Tibial nerve (tissue), 4 donors: ENCODE results near the gene AGK.

ENCODE experiments used
- EP300 ChIP-seq, 2 donors: sonication (generic); formaldehyde crosslinking; IDR thresholded peaks; one replicate each; pipeline ENCODE4 v1.6.1; 2017; ENCODE audit warnings: antibody characterized with exemption in 2 of 2, mild to moderate bottlenecking in 1 of 2
- POLR2A ChIP-seq, 2 donors: fragments of 450-650 bp; IDR thresholded peaks; one replicate each; pipeline ENCODE4 v1.6.1; 2017; ENCODE audit warnings: antibody characterized with exemption in 2 of 2, mild to moderate bottlenecking in 2 of 2, moderate library complexity in 2 of 2
- TF ChIP-seq, protein P1 (sequence below), 5 experiments: fragments of 200-600 bp in 3 of 5; fragments of 450-650 bp in 2 of 5; sonication (generic) in 3 of 5; IDR thresholded peaks; one replicate each; pipeline ENCODE4 v1.5.1; 2016 to 2019; ENCODE audit warnings: antibody characterized with exemption in 5 of 5, mild to moderate bottlenecking in 3 of 5, moderate library complexity in 2 of 5

DNA sequence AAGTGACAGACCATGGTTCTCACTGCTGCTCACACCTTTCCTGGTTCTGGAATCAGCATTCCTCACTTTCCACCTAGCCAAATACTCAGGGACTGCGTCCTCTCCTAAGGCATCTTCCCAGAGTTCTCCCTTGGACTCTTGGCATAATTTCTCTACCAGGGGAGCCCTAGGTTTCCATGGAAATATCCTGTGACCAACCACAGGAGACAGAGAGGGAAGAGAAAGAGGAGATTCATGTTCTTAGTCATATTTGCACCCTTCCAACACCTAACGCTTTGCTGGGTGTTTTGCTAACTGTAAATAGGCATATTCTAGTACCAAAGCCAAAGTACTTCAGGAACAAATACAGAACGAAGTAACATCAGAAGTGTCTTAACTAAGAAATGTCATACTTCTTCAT lies 122.1 kb downstream of the AGK start:
- TF ChIP-seq EP300 (IDR thresholded peaks at IDR 0.05) (no peak), POLR2A (IDR thresholded peaks at IDR 0.05) (no peak)
- TF ChIP-seq, protein P1, sequence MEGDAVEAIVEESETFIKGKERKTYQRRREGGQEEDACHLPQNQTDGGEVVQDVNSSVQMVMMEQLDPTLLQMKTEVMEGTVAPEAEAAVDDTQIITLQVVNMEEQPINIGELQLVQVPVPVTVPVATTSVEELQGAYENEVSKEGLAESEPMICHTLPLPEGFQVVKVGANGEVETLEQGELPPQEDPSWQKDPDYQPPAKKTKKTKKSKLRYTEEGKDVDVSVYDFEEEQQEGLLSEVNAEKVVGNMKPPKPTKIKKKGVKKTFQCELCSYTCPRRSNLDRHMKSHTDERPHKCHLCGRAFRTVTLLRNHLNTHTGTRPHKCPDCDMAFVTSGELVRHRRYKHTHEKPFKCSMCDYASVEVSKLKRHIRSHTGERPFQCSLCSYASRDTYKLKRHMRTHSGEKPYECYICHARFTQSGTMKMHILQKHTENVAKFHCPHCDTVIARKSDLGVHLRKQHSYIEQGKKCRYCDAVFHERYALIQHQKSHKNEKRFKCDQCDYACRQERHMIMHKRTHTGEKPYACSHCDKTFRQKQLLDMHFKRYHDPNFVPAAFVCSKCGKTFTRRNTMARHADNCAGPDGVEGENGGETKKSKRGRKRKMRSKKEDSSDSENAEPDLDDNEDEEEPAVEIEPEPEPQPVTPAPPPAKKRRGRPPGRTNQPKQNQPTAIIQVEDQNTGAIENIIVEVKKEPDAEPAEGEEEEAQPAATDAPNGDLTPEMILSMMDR (IDR thresholded peaks at IDR 0.05): no peak
